Tibial nerve (tissue), 4 donors: ENCODE data around the gene CAMTA1. TPM values are rescaled to one million over a fixed set of nuclear protein-coding genes. Genes with fewer than 3 reads are reported as not detected.

Source experiments
- DNase-seq, 2 donors: peaks; one replicate each; pipeline ENCODE4 v3.0.0-alpha.2; 2019; ENCODE audit warnings: low spot score in 2 of 2
- H3K27ac ChIP-seq, 4 donors: fragments of 200-600 bp; sonication (generic) in 3 of 4; one replicate each; pipeline ENCODE4 v1.5.1; 2017 to 2019; ENCODE audit warnings: mild to moderate bottlenecking in 1 of 4
- H3K27me3 ChIP-seq, 2 donors: fragments of 200-600 bp; sonication (generic) in 1 of 2; one replicate each; pipeline versions ENCODE4 v1.5.1 to v1.6.0; 2017 to 2019
- H3K36me3 ChIP-seq, 3 donors: fragments of 200-600 bp; sonication (generic); one replicate each; pipeline ENCODE4 v1.5.1; 2018 to 2019
- H3K4me1 ChIP-seq, 4 donors: fragments of 200-600 bp; sonication (generic) in 3 of 4; one replicate each; pipeline ENCODE4 v1.5.1; 2017 to 2019
- H3K4me3 ChIP-seq, 4 donors: fragments of 200-600 bp; sonication (generic) in 3 of 4; one replicate each; pipeline ENCODE4 v1.5.1; 2017 to 2019; ENCODE audit warnings: mild to moderate bottlenecking in 1 of 4, moderate library complexity in 1 of 4
- H3K9me3 ChIP-seq, 4 donors: fragments of 200-600 bp; sonication (generic) in 3 of 4; one replicate each; pipeline ENCODE4 v1.5.1; 2017 to 2019
- EP300 ChIP-seq, 2 donors: sonication (generic); formaldehyde crosslinking; IDR thresholded peaks; one replicate each; pipeline ENCODE4 v1.6.1; 2017; ENCODE audit warnings: antibody characterized with exemption in 2 of 2, mild to moderate bottlenecking in 1 of 2
- POLR2A ChIP-seq, 2 donors: fragments of 450-650 bp; IDR thresholded peaks; one replicate each; pipeline ENCODE4 v1.6.1; 2017; ENCODE audit warnings: antibody characterized with exemption in 2 of 2, mild to moderate bottlenecking in 2 of 2, moderate library complexity in 2 of 2
- WGBS, 2 donors: methylation state at CpG; one replicate each; pipeline ENCODE4 v1.1.5; 2018; 5-methylcytosine and 5-hydroxymethylcytosine counted together
- total RNA-seq, 4 donors: library from RNA; depleted of rRNA; stranded (reverse); fragments of >200 nt; gene quantifications; one replicate each; pipeline ENCODE4 v1.1.0, GENCODE V29; 2016
- TF ChIP-seq, protein P1 (sequence below), 5 experiments: fragments of 200-600 bp in 3 of 5; fragments of 450-650 bp in 2 of 5; sonication (generic) in 3 of 5; IDR thresholded peaks; one replicate each; pipeline ENCODE4 v1.5.1; 2016 to 2019; ENCODE audit warnings: antibody characterized with exemption in 5 of 5, mild to moderate bottlenecking in 3 of 5, moderate library complexity in 2 of 5

The CAMTA1 gene
- total RNA-seq, 4 donors from 2014 or later: 41.8 to 104 (median 87.2) TPM

DNA sequence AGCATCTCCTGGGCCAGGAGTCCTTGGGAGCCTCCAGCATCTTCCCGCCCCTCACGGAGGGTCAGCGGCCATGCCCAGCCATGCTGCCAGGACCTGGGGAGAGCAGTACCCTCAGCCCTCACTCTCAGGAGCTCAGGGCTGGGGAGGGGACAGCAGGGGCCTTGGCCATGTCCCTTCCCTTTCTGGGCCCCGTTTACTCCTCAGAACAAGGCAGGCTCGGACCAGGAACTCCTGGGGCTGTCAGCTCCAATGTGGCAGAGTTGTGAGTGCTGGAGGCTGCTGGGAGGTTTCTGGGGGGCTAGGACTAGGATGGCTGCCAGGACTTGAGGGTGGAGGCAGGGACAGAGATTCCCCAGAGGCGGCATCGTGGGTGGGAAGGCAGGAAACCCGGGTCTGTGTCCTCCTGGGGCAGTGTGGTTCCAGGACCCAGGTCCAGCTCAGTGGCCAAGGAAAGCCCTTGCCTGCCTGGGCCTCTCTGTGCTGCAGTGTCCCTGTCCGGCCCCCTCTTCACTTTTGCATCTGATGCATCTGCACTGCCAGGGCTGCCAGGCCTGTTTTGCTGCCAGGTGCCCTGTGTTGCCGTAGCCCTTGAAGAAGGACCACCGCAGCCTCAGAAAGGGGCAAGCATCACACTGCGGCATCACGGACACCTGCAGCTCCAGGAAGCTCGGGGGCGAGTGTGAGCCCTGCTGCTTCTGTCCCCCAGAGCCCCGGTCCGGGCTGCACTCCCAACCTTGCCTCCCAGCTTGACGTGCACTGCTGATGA lies 223.9 kb downstream of the CAMTA1 start:
- DNase-seq: no peak
- TF ChIP-seq, protein P1, sequence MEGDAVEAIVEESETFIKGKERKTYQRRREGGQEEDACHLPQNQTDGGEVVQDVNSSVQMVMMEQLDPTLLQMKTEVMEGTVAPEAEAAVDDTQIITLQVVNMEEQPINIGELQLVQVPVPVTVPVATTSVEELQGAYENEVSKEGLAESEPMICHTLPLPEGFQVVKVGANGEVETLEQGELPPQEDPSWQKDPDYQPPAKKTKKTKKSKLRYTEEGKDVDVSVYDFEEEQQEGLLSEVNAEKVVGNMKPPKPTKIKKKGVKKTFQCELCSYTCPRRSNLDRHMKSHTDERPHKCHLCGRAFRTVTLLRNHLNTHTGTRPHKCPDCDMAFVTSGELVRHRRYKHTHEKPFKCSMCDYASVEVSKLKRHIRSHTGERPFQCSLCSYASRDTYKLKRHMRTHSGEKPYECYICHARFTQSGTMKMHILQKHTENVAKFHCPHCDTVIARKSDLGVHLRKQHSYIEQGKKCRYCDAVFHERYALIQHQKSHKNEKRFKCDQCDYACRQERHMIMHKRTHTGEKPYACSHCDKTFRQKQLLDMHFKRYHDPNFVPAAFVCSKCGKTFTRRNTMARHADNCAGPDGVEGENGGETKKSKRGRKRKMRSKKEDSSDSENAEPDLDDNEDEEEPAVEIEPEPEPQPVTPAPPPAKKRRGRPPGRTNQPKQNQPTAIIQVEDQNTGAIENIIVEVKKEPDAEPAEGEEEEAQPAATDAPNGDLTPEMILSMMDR (IDR thresholded peaks at IDR 0.05): no peak
- TF ChIP-seq EP300 (IDR thresholded peaks at IDR 0.05) (no peak), POLR2A (IDR thresholded peaks at IDR 0.05) (no peak)
- H3K27ac ChIP-seq: no peak overlapping the region
- H3K4me1 ChIP-seq: no peaks in the 10 kb centered on the region
- H3K9me3 ChIP-seq: no peaks in the 10 kb centered on the region
- H3K36me3 ChIP-seq: no peaks in the 10 kb centered on the region
- no peak overlapping the region for H3K4me3 ChIP-seq
- WGBS, 2 donors: 60 to 68% methylated on average over 7 to 15 of the region's 18 CpGs
- no peaks in the 10 kb centered on the region for H3K27me3 ChIP-seq

DNA sequence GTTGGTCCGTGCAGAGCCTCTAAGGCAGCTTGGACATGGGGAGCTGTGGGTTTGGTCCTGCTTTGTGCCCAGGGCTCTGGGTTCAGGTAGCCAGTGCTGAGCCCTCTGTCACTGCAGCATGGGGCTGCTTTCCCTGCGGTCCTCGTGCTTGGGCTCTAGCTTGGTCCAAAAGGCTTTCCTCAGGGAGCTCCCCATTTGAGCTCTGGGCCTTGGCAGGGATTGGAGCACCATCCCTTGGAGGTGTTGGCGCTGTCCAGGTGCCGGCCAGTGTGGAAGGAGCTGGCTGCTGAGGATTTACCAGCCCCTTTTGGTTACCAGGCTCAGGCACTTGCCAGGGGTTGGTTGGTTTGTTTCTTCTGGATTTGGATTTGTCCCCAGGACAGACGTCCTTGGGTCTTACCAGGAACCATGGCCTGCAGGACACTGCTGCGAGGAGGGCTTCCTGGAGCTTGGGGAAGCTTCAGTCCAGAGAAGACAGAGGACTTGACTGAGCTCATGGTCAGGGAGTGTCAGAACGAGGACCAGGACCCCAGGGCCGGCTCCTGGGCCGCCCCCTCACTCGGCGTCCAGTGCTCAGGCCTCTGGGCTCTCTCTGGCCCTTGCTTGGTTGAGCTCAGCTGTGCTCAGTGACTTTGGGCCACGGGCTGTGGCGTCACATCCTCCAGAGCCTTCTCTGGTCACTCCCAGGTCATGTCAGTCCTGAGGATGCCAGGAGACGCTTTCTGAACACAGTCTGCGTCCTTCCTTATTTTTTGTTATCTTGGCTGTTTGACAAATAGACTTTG lies 224.7 kb downstream of the CAMTA1 start:
- WGBS, 2 donors: 84% methylated on average over 11 to 13 of the region's 16 CpGs
- Histone ChIP-seq H3K27ac (no peak overlapping the region), H3K9me3 (no peaks in the 10 kb centered on the region), H3K27me3 (no peaks in the 10 kb centered on the region), H3K4me1 (no peaks in the 10 kb centered on the region), H3K4me3 (no peak overlapping the region), H3K36me3 (no peaks in the 10 kb centered on the region)
- TF ChIP-seq POLR2A (IDR thresholded peaks at IDR 0.05): no peak
- no peak for TF ChIP-seq EP300 (IDR thresholded peaks at IDR 0.05)
- TF ChIP-seq, protein P1 (IDR thresholded peaks at IDR 0.05): no peak
- DNase-seq: no peak

DNA sequence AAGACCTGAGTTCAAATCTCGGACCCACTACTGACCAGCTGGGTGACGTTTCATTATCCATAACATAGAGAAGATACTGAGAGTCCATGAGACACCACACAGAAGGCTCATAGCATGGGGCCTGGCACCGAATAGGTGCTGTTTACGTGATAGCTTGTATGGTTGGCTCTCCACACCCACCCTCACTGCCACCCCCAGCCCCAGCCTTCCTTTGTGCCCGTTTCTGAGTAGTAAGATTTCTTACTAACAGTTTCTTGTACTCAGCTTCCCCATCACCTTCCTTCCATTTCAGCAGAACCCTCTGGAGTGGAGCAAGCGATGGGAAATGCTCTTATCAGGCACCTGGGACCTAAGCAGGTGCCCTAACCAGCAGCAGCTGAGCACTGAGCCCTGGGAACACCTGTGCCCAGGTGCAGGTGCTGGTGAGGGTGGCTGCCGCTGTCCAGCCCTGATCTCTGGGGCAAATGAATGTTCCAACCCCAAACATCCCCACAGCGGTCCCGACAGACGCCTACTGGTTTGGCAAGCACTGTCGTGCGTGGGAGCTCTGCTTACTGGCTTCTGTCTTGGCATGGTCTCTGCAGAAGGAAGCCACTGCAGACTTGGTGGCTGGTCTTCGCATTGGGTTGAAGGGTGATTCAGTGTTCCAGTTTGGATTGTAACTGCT lies 225.4 kb downstream of the CAMTA1 start:
- H3K4me1 ChIP-seq: no peaks in the 10 kb centered on the region
- H3K36me3 ChIP-seq: no peaks in the 10 kb centered on the region
- TF ChIP-seq, protein P1 (IDR thresholded peaks at IDR 0.05): no peak
- TF ChIP-seq POLR2A (IDR thresholded peaks at IDR 0.05) (no peak), EP300 (IDR thresholded peaks at IDR 0.05) (no peak)
- no peak overlapping the region for H3K27ac ChIP-seq
- no peak overlapping the region for H3K4me3 ChIP-seq
- no peak for DNase-seq
- no peaks in the 10 kb centered on the region for H3K9me3 ChIP-seq
- H3K27me3 ChIP-seq: no peaks in the 10 kb centered on the region
- 71 to 72% methylated on average over 13 of the region's 13 CpGs for WGBS, 2 donors

DNA sequence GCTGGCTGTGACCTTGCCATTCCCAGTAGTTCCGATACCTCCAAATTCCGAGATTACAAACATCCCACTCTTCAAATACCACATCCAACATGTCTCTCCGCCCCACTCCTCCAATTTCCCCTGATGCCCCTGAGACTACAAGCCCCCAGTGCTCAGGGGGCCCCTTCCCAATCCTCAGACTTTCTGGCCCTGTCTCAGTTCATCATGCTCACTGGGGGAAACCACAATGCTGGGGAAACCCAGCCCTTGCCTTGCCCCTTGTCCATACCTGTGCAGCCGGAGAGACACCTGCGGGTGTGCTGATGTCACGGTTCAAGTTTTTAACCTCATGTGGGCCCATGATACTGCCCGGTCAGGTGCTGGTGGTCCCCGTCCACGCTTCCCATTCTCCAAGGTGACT lies 226.6 kb downstream of the CAMTA1 start:
- H3K36me3 ChIP-seq: no peaks in the 10 kb centered on the region
- H3K9me3 ChIP-seq: no peaks in the 10 kb centered on the region
- H3K27me3 ChIP-seq: no peaks in the 10 kb centered on the region
- no peak overlapping the region for H3K27ac ChIP-seq
- WGBS, 2 donors: 89 to 91% methylated on average over 9 of the region's 9 CpGs
- TF ChIP-seq, protein P1 (IDR thresholded peaks at IDR 0.05): no peak
- TF ChIP-seq POLR2A (IDR thresholded peaks at IDR 0.05) (no peak), EP300 (IDR thresholded peaks at IDR 0.05) (no peak)
- no peak overlapping the region for H3K4me3 ChIP-seq
- no peaks in the 10 kb centered on the region for H3K4me1 ChIP-seq
- no peak for DNase-seq
